NCI-H446 treated with DMSO at 0.1 percent for 48 hours (cell line): Measurements from ENCODE around the gene RAB11FIP5.
"Not testable (repeated sequence)": the region's sequence is repeated elsewhere in the genome, so short reads cannot be mapped to it uniquely, and the experiment has no call there.

Experiments used
- DNase-seq: peaks from one replicate; lab custom pipeline; 2025; lab: John Stamatoyannopoulos, UW

Gene RAB11FIP5

GRCh38 chr2:73112913-73113854 is at the start of gene RAB11FIP5:
Gene RAB11FIP5 (minus strand): TSS chr2:73112948. CDS start chr2:73112777, 171 bp downstream.
- DNase-seq = peak; percentile 48

GRCh38 chr2:73156539-73157124 is 43.9 kb upstream of the RAB11FIP5 start:
- no peak for DNase-seq

DNA sequence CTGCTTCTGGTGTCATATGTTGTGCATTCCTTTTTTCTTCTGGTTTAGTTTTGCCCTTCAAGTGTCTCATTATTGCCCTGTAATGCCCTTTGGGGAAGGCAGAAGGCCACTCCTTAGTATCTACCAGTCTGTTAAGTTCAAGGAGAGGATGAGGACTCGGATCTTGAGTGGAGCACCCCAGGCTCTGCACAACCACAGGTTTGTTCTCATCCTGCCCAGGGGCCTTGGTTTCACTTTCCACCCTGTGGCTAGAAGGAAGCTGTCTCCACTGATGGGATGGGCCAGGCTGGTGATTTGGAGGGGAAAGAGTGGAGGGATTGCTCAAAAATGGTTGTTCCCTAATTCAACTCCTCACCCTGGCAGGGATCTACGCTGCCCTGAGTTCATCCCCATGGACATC is 30.2 kb upstream of the RAB11FIP5 start:
- DNase-seq = no peak

- DNase-seq = no peak
Observed at GRCh38 chr2:73141896-73142295, 29.1 kb upstream of the RAB11FIP5 start.

- no peak for DNase-seq
Observed at GRCh38 chr2:73135236-73135635, 22.5 kb upstream of the RAB11FIP5 start.

GRCh38 chr2:73134471-73134870 is 21.7 kb upstream of the RAB11FIP5 start:
- DNase-seq = no peak

DNA sequence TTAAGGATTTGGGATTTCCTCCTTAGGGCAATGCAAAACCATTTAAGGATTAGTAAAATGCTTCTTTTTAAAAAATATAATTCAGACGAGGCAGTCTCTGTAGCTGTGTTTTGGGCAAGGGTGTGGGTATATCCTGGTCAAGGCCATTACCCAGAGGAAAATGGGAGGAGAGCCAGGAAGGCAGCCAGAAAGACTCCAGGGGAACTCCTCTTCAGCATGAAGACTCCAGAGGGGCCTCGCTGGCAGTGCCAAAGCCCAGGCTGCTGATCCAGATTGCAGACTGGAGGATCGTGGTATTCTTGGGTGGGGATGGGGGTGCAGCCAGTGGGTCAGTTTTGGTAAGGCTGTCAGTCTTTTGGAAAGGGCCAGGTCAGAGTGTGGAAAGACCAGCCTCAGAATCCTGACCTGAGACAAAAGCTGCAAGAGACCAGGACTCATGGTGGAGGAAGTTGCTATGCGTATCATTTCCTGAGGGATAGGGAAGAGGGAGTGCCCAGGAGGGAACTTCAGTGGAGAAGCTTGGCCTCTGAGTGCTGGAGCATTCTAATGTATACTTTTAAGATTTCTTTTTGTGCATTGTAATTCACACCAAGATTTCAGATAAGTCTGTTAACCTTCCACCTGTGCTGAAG is 20.9 kb upstream of the RAB11FIP5 start:
- DNase-seq = no peak

- DNase-seq = no peak
Observed at GRCh38 chr2:73131807-73132206, 19.1 kb upstream of the RAB11FIP5 start.

GRCh38 chr2:73130790-73131189 is 18.0 kb upstream of the RAB11FIP5 start:
- DNase-seq = no peak

GRCh38 chr2:73128841-73129535 is 16.2 kb upstream of the RAB11FIP5 start:
- no peak for DNase-seq

- no peak for DNase-seq
Observed at GRCh38 chr2:73122536-73122935, 9.8 kb upstream of the RAB11FIP5 start.

GRCh38 chr2:73119611-73120239 is 7.0 kb upstream of the RAB11FIP5 start:
- not testable (repeated sequence) for DNase-seq

DNA sequence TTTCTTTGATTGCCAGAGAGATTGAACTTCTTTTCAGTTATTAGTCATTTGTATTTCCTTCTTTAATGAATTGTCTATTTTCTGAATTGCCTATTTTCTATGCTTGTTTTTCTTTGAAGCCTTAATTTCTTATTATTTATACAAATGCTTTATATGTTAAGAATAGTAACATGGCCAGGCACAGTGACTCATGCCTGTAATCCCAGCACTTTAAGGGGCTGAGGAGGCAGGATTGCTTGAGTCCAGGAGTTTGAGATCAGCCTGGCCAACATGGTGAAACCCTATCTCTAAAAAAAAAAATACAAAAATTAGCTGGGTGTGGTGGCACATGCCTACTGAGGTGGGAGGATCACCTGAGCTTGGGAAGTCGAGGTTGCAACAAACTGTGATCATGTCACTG is 4.7 kb upstream of the RAB11FIP5 start:
- DNase-seq = no peak

GRCh38 chr2:73116182-73116960 is 3.6 kb upstream of the RAB11FIP5 start:
- no peak for DNase-seq

GRCh38 chr2:73114273-73114867 is 1.6 kb upstream of the RAB11FIP5 start:
- DNase-seq = no peak

DNA sequence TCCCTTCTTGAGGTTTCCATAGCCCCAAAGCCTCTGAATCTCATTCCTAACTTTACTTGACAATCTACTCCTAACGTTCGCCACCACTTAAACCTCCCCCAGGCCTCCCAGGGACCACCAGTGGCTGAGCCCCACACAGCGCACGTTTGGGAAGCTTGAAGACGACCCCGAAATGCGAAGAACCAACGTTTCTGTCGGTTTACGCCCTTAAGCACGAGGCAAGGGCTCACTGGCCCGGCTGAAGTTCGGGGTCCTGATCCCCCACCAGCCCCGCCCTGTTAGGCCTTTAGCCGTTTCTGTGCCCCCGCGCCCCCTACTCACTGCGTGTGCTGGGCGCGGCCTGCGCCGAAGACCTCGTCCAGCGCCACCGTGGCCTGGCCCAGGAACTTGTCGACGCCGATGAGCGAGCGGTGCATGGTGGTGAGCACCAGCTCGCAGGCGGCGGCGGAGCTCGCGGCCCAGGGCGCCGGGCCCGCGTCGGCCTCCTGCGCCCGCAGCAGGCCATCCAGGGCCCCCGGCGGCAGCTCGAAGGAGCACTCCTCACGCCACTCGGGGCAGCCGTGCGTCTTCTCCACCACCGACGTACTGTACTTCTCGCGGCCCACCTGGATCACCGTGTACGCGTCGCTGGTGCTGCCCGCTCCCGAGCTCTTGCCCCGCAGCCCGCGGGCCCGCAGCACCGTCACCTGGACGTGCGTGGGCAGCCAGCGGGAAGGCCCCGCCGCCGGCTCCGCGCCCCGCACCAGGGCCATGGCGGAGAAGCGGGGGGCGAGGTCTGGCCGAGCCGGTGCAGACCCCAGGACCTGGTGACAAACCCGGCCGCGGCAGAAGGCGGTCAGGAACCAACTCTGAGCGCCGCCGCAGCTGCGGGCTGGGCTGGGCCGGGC is 479 bp downstream of the RAB11FIP5 start:
- no peak for DNase-seq

GRCh38 chr2:73111073-73112025 is 1.4 kb downstream of the RAB11FIP5 start:
- DNase-seq = no peak
